NK-92 treated with Interleukin-12 subunit alpha and Interleukin-12 subunit beta, amount 100 ng/mL, for 24 hours (cell line): Measurements from ENCODE around the gene C4BPA.

Source experiments
- DNase-seq: peaks from one replicate; lab custom pipeline; 2025; lab: John Stamatoyannopoulos, UW

Gene C4BPA

GRCh38 chr1:207077470-207078377, 26.3 kb upstream of the C4BPA start:
- DNase-seq, result peak; percentile 11

DNA sequence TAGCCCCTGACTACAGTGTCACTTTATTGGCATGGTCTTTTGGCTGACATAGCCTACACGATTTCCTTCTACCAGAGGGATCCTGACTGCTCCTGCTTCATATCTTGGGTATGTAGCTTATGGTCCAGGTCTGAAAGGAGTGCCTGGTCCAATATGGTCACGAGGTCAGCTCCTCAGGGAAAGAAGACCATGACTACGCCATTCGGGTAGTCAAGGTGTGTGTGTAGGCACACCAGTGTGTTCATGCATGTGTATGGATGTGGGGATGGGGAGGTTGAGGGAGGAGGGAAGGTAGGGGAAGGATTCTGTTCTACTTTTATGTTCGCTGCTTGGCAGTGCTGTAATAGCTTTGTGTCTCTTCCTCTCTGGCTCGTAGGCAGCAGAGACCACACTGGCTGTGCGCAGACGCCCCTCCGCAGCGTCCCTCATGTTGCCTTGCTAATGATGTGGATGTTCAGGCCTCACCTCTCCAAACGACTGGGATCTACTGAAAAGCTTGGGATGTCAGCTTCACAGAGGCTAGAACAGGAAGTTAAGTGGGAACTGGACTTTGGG, 25.4 kb upstream of the C4BPA start:
- no peak for DNase-seq

DNA sequence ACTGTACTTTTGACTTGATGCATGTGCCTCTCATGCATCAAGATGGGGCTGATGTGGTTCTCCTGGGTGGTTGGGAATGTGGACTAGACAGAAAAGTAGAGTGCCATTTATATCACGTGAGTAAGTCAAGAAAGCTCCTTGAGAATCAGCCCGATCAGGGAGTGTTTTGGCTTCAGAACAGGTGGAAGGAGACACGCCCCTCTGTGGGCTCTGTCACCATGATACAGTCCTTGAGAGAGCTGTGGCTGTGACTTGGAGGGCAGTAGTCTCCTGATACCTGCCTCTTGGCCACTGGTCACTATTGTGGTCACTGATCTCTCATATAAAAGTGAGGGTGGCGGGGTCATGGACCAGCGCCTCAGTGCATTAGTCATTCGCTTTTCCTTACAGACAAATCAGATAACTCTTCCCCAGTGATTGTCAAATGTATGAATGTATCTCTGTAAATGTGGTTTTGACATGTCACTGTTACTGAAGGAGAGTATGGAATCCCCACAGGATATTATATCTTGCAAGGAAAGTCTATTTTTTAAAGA, 24.3 kb upstream of the C4BPA start:
- no peak for DNase-seq

DNA sequence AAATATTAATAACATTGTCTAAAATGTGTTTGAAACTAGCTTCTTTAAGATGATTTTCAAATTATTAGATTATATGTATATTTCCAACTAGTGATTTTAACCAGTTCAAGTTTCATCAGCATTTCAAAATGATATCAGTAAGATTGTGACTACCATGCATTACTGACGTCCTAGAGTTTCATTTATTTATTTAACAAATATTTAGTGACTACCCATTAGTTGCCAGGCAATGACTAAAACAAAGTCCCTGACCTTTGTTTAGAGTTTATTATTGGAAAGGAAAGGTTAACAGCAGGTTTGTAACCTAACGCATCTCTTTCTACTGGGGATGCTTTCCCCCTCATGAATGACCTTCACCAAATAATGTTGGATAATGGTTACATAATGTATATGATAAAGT, 22.9 kb upstream of the C4BPA start:
- DNase-seq, result no peak

DNA sequence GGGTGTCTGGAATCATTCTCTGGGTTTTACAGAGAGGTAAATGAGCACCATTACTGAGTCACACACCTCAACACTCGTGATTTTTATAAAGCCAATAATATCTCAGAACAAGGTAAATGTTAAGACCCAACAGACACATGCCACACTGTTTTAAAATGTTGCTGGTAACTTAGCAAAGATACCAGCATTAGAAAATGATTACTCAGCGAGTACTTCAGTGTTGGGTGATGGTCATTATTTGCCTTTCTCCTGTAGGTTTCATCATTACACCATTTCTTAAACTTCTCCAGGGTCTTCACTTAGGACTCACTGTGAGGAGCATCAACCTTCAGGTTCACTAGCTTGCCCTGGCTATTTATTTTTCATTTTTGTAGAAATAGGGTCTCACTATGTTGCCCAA, 22.2 kb upstream of the C4BPA start:
- DNase-seq, result no peak

GRCh38 chr1:207084232-207084631, 19.8 kb upstream of the C4BPA start:
- DNase-seq, result no peak

GRCh38 chr1:207084701-207085180, 19.3 kb upstream of the C4BPA start:
- DNase-seq, result no peak

- DNase-seq, result no peak
Measured at GRCh38 chr1:207085887-207086286, 18.1 kb upstream of the C4BPA start.

DNA sequence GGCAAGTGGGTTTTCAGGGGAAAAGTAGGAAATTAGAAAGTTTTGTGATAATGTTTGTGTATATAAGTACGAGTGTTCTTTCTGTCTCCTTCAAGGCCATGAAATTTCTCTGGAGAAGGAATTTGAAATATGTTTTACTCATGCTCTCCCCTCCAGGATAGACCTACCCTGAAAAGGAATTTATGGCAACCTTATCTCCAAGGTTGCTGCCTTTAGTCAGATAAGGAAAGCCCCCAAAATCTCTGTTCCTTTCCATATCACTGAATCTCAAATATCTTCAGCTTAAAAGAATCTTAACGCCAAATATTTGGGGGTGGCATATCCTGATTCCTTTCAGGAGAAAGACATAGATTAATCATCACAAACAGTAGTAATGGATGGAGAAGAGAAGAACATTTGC, 15.9 kb upstream of the C4BPA start:
- DNase-seq, result no peak

DNA sequence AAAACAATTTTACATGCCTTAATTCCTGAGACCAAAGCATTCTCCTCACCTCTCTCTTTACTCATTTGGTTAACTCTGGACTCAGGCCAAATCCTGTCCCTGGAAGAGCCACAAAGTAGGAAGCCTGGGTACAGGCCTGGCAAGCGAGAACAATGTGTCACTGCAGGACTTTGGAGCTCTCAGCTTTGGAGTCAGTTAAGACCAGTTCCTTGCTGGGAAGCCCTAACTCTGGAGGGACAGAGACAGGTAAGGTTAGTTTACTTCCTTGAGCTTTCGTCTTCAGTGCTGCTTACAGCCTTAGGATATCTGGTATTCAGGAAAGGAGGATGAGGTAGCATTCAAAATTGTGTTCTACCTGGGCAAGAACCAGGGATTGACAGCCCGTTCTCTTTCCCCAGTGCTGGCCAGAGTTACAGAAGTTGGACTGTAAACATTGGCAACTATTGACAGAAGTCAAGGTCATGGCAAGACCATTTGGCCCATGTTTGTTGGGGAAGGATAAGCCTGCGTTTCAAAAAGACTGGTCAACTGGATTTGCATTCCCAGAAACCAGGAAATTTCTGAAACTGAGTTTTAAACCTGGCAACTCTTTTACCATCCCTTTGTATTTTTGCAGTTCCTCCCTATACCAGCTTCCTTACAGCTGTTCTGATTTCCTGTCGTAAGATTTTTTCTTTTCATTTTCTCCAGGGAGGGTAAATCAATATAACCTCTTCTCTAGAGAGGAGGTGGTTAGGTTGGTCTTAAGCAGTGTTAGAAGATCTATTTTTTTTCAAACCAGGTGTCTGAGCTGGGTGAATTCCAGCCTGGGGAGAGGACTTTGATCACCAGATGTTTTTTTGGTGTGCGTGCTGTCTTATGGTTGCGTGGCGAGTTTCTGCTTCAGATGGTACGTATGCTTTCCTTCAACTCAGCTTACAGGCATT, 15.1 kb upstream of the C4BPA start, which contains the start of gene C4BPB:
C4BPB (plus strand) TSS at position 160 of the 926 bp plus-strand sequence; CDS start at position 832, 672 bp downstream.
- DNase-seq, result no peak

- DNase-seq, result no peak
Measured at GRCh38 chr1:207089627-207090355, 14.2 kb upstream of the C4BPA start.

DNA sequence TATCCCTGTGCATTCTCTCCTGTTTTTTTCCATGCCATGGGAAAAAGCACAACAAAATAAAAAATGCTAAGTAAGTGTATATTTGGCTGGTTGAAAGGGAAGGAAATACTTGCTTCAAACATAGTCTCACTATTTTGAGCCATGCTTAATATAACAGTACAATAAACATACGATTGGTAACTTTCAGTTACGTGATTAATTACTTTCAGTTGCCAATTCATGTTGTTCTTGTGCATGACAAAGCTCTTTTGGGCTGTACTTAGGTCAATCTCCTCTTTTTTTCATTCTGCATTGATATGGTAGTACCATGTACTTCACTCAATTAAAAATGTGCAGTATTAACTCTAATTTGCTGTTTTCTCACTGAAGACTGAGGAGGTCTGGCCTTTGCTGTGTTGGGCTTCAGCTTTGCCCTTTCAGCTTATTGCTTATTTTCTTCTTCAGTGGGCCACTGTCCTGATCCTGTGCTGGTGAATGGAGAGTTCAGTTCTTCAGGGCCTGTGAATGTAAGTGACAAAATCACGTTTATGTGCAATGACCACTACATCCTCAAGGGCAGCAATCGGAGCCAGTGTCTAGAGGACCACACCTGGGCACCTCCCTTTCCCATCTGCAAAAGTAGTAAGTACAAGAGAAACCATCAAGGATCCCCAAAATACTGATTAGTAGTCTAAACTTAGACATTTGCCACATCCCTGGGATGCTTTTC, 12.7 kb upstream of the C4BPA start:
- DNase-seq, result no peak

- DNase-seq, result no peak
Measured at GRCh38 chr1:207093944-207094343, 10.1 kb upstream of the C4BPA start.

DNA sequence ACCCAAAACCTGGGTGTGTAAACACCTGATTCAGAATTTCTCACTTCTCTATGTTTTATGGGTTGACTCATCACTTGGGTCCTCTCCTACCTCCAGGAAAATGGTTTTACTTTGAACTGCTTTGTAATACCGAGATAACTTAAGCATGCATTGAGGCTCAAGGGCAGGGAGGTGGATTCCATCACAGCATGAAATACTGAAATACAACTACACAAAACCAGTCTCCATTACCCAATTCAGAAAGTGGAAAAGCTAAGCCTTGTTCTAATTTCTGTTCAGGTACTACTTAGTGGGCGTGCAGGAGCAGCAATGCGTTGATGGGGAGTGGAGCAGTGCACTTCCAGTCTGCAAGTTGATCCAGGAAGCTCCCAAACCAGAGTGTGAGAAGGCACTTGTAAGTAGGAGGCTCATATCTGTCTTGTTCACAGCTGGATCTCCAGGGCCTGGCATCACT, 6.1 kb upstream of the C4BPA start:
- DNase-seq, result no peak

GRCh38 chr1:207101720-207102119, 2.3 kb upstream of the C4BPA start:
- DNase-seq, result no peak

DNA sequence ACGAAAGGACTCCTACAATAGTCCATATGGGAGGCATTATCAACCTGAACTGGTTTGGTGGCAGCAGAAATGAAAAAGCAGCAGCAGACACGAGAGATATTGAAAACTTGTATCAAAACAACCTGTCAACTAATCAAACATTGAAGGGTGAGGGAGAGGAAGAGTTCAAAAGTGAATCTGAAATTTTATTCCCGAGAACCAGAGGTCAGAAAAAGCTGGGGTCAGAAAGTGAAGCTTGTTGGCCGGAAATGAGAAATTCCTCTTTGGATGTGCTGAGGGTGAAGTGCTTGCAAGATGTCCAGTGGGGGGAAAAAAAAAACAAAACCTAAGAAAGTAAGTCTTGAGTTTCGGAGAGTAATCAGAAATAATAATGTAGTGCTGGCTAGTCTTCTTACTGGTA, 1.9 kb upstream of the C4BPA start:
- DNase-seq, result no peak

GRCh38 chr1:207102659-207103058, 1.4 kb upstream of the C4BPA start:
- no peak for DNase-seq

- DNase-seq, result no peak
Measured at GRCh38 chr1:207109004-207109403, 5.0 kb downstream of the C4BPA start.

- DNase-seq, result no peak
Measured at GRCh38 chr1:207112616-207113296, 8.7 kb downstream of the C4BPA start.

- no peak for DNase-seq
Measured at GRCh38 chr1:207115269-207115668, 11.2 kb downstream of the C4BPA start.
